GM21528 (cell line): ENCODE data around the gene OPN3.

ENCODE experiments used
- ATAC-seq: cut with Tn5 transposase; IDR thresholded peaks from one replicate; pipeline ENCODE4 v1.9.1; 2021; ENCODE audit warnings: mild to moderate bottlenecking, moderate library complexity; ENCODE audit not compliant: unreplicated experiment, low FRiP score

The OPN3 gene

GRCh38 chr1:241592273-241592958 is 47.8 kb downstream of the OPN3 start:
- ATAC-seq: peak; percentile 48

GRCh38 chr1:241591736-241592135 is 48.4 kb downstream of the OPN3 start:
- ATAC-seq: no peak

GRCh38 chr1:241591317-241591716 is 48.9 kb downstream of the OPN3 start:
- no peak for ATAC-seq

GRCh38 chr1:241590719-241591118 is 49.5 kb downstream of the OPN3 start:
- no peak for ATAC-seq

GRCh38 chr1:241589521-241589920 is 50.6 kb downstream of the OPN3 start:
- ATAC-seq: no peak

- no peak for ATAC-seq
Measured at GRCh38 chr1:241586905-241587512, 53.2 kb downstream of the OPN3 start.

GRCh38 chr1:241582921-241583321 is 57.2 kb downstream of the OPN3 start:
- ATAC-seq: no peak

- no peak for ATAC-seq
Measured at GRCh38 chr1:241579434-241579833, 60.7 kb downstream of the OPN3 start.

DNA sequence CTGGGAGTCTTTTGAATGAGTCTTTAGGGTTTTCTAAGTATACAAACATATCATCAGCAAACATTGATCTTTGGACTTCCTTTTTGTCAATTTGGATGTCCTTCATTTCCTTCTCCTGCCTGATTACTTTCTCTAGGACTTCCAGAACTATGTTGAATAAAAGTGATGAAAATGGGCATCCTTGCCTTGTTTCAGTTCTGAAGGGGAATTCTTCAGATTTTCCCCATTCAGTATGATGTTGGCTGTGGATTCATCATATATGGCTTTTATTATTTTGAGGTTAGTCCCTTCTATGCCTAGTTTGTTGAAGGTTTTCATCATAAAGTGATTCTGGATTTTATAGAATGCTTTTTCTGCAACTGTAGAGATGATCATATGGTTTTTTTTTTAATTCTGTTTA is 66.0 kb downstream of the OPN3 start:
- ATAC-seq: no peak

DNA sequence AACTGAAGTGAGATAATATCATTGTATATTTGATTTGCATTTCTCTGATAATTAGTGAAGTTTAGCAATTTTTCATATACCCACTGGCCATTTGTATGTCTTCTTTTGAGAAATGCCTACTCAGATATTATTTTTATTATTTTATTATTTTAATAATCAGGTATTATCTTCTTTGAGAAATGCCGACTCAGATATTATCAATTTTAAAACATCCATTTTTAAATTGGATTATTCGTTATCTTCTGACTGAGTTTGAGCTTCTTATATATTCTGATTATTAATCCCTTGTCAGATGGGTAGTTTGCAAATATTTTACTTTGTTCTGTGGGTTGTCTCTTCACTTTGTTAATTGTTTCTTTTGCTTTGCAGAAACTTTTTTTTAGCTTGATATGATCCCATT is 70.3 kb downstream of the OPN3 start:
- ATAC-seq: no peak

GRCh38 chr1:241560849-241561187 is 79.4 kb downstream of the OPN3 start:
- ATAC-seq: no peak

DNA sequence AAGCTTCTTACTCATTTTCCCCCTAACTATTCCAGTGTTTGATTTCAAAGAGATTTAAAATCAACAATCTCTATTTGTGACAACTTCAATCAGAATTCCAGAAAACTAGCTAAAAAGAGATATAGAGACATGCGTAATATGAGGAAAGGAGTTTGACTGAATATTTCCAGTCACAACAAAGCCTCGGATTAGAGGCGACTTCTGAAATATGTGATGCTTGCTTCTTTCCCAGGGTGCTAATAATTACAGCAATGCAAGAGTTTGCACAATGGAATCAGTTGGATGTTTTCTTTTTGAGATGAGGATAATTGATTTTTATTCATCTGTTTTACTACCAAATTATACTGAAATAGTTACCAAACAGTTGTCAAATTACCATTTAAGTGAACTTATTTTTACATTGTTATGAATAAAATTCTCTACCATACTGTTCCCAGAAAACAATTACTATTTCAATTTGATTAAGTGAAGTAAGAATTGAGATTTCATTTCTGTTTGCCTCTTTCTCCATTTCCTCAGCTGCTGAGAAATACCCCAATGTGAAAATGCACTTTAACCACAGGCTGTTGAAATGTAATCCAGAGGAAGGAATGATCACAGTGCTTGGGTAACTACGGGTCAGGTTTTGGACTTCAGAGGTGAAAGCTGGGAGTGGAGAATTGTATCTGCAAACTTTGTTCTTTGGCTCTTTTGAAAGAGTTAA is 79.9 kb downstream of the OPN3 start:
- ATAC-seq: no peak

DNA sequence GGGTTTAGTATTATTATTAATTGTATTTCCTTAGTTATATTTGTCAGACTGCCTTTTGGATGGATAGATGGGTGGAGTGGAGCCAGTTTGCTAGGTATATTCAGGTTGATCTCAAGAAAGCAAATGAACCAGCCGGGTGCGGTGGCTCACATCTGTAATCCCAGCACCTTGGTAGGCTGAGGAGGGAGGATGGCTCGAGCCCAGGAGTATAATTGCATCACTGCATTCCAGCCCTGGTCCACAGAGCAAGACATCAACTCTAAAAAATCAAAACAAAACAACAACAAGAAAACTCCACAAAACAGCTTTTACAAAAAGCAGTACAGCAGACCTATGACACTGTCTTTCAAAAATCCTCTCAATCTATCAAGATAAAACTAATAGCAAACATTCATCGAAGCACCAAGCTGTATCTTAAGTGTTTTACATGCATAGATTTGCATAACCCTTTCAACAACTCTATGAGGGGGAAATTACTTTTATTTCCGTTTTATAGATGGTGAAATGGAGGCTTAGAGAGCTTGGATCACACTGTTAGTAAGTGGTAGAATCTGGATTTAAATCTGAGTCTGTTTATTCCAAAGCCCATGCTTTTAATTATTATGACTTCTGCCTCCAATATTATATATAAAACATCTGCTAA is 82.5 kb downstream of the OPN3 start:
- ATAC-seq: no peak

DNA sequence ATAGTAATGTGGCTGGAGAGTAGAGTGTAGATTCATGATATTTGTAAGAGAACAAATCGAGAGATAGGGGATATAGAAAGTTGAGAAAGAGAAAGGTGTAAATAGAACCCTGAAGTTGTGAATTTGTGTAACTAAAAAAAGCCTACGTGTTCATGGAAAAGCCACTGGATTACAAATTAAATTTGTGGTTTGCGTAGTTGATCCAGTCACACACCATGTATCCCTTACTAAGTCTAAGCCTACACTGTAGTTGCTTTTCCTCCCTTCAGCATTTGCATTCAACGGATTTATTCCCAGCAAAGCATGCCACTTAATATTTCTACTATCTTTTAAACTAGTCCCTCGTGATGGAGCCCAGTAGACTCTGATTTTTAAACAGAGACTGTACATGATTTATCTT is 83.1 kb downstream of the OPN3 start:
- ATAC-seq: no peak

- ATAC-seq: no peak
Measured at GRCh38 chr1:241555526-241555925, 84.6 kb downstream of the OPN3 start.

- ATAC-seq: no peak
Measured at GRCh38 chr1:241553886-241554592, 86.1 kb downstream of the OPN3 start.

- ATAC-seq: peak; percentile 88
Measured at GRCh38 chr1:241551759-241552638, 88.2 kb downstream of the OPN3 start.

DNA sequence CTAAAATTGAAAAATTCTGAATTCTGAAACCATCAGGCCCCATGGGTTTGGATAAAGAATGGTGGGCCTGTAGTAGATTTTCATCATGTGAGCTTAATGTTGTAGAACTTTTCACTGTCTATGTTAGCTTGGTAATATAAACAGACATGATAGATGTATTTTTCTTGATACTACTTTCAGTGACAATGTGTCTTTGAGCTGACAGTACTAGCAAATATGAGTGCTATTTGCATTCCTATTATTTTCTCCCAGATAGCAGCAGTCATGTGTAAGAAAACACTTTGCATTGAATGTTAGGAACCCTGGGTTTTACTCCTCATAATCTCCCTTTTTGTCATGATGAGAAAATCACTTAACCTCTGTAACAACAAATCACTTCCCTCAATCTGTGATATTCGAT is 89.9 kb downstream of the OPN3 start:
- ATAC-seq: no peak

- no peak for ATAC-seq
Measured at GRCh38 chr1:241548008-241548407, 92.2 kb downstream of the OPN3 start.
